NCI-H2227 (cell line): ENCODE measurements around the gene BMI1.
A peak's percentile ranks its signal among the peaks of the same experiment; 100 is the strongest.

ENCODE experiments used
- DNase-seq: peaks from one replicate; lab custom pipeline; 2025; ENCODE audit not compliant: unreplicated experiment; lab: John Stamatoyannopoulos, UW

Gene BMI1

GRCh38 chr10:22319547-22319979, 1.3 kb upstream of the BMI1 start:
- DNase-seq = no peak

- DNase-seq = no peak
Measured at GRCh38 chr10:22319980-22320558, 830 bp upstream of the BMI1 start.

DNA sequence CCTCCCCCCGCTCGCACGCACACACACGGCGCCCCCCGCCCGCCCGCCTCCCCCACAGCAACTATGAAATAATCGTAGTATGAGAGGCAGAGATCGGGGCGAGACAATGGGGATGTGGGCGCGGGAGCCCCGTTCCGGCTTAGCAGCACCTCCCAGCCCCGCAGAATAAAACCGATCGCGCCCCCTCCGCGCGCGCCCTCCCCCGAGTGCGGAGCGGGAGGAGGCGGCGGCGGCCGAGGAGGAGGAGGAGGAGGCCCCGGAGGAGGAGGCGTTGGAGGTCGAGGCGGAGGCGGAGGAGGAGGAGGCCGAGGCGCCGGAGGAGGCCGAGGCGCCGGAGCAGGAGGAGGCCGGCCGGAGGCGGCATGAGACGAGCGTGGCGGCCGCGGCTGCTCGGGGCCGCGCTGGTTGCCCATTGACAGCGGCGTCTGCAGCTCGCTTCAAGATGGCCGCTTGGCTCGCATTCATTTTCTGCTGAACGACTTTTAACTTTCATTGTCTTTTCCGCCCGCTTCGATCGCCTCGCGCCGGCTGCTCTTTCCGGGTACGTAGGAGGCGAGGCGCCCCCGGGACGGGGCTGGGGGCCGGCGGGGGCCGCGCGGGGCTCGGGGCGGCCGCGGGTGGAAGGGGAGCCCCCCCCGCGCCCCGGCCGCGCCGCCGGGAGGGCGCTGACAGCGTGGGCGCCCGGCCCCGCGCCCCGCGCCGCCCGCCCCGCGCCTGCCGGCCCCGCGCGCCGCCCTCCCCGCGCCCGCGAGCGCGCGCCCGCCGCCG, 441 bp downstream of the BMI1 start:
- DNase-seq = peak; percentile 62

DNA sequence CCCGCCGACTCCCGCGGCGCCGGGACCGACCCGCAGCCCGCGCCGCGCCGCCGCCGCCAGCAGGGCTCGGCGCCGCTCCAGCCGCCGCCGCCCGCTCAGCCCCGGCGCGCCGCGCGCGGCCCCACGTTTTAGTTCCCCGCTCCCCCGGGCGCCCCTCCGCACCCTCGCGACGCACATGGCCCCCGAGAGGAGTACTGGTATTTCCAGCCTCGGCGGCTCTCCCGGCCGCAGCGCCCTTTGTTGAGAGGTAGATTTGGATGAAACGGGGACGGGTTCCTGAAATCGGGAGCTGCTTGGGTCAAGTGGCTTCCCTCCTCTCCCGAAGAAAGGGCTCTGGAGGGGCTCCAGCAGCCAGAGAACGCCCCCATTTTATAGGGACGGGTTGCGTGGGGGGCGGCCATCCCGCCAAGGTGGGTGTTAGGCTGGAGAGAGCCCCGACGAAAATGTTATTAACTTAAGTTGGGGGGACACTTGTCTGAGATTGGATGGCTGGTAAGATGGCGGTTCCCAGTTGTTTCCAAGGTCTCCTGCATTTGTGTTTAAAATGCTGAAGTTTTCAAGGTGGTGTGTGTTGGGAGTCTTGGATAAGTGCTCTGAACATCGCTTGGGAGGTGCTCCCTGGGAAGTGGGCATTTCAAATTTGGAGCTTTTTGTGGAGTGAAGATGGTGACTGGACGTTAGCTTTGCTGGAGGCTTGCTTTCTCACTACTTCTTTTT, 1.2 kb downstream of the BMI1 start:
- peak; percentile 21 for DNase-seq

DNA sequence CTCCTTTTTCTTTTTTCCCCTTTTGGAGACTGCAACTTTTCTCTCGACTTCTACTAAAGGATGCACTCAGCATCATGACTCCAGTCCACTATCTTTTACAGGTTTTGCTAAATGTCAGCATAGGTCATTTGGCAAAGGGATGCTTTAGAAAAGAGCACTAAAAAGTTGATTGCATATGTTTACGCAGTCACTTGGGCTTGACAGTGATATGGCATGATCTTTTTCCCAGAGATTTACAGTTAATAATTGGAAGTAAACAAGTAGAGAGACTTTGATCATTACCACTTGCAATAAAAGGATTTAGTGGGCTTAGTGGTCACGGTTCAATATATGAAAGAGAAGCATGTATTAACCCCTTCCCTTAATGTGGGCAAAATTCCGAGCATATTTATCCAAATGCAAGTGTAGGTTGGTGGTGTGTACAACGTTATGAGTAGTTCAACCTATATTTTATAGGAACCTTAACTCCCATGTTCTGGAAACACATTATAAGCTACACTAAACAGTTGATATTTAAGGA, 1.8 kb downstream of the BMI1 start:
- DNase-seq = no peak

GRCh38 chr10:22323538-22324305, 2.8 kb downstream of the BMI1 start:
- no peak for DNase-seq

DNA sequence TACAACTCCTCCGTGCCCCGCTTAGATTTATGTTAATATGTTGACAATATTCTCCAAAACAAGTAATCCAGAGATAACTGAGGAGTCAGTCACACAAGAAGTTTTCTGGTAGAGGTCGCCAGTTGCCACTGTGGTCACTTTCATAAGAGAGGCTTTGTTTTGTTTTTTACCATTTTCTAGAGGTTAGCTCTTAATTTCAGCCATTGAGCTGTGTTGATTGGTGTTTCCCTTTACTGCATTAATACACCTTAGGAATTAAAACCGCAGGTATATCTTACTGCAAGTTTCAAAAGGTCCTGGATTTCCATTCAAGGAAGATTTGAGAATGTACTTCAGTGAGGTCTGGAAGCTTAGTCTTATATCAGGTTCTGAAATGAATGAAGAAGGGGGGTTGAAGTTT, 3.5 kb downstream of the BMI1 start:
- DNase-seq = no peak

GRCh38 chr10:22324893-22325271, 4.0 kb downstream of the BMI1 start:
- DNase-seq = no peak

GRCh38 chr10:22325272-22326144, 4.6 kb downstream of the BMI1 start:
- DNase-seq = peak; percentile 88

GRCh38 chr10:22326145-22326702, 5.3 kb downstream of the BMI1 start:
- DNase-seq = no peak

- no peak for DNase-seq
Measured at GRCh38 chr10:22329150-22329549, 8.3 kb downstream of the BMI1 start.

GRCh38 chr10:22332116-22332692, 11.3 kb downstream of the BMI1 start:
- DNase-seq = no peak

DNA sequence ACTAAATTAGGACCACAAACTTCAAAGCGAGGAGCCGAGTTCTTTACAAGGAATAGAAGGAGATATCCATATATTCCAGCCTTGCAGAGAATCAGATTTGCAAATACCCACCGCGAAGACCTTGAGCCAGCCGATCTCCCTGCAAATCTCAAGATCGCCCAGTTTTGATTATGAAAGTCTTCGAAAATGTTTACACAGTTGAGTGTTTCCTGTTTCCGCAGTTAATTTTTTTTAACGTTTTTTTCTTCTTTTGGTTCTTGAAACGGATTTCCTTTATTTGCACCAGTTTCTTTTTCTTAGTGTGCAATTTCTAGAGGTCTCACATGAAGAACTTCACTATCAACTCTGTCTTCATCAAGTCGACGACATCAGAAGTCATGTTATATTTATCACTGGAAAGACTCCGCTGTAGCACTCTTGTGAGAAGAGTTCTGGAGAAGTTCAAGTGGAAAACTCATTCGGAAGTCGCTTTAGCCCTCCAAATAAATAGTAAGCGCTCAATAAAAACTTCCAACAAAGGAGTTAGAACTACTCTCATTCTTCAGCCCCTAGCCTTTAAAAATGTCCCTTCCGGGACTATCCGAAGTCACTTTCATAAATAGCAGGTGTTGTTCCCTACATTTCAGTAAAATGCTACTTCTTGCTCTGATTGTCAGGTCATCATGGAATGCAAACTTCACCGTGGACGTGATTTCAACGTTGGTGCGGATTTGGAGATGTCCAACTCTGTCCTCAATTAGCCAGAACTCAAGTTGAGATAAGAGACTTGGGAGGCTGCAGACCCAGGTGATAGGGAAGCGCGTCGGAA, 12.5 kb downstream of the BMI1 start:
- no peak for DNase-seq

GRCh38 chr10:22333975-22334282, 13.0 kb downstream of the BMI1 start:
- no peak for DNase-seq

- no peak for DNase-seq
Measured at GRCh38 chr10:22334414-22335172, 13.7 kb downstream of the BMI1 start.

GRCh38 chr10:22335173-22335933, 14.5 kb downstream of the BMI1 start:
- DNase-seq = no peak

DNA sequence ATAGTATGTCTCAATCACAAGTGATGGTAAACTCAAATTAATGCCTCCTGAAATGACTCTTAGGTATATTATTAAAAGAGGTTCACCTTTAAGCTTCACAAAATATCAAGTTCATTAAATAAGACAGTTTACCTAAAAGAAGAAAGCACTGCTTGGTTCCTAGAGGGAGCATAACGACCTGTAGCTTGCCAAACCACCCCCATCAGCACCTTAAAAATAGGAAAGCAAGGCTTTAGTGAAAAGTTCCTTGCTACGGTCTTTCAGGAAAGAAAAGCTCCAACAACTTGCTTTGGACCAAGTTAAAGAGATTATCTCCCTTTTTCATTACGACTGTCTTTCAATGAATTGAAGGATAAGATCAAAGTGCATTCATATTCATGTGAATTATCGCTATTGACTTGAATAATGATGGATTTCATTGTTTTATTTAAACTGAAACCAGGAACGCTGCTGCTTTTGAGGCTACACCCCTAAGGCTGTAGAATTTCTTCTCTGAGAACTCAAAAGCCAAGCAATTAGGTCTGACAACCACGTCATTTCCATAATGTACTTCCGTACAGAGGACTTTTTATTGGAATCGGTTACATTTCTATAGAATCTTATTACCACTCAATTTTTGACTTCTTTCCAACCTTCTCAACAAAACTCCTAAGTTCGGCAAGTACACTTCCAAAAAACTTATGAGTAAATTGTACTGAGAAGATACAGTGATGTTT, 17.4 kb downstream of the BMI1 start:
- no peak for DNase-seq
